GM23248 (cell line): ENCODE results near the gene KRTAP10-11.

Experiments used
- EZH2 ChIP-seq: fragments of 200-600 bp; sonication (generic); IDR thresholded peaks from 2 replicates; pipeline ENCODE4 v1.6.1; 2018; ENCODE audit warnings: antibody characterized with exemption, mild to moderate bottlenecking; ENCODE audit not compliant: insufficient read depth, poor library complexity, severe bottlenecking
- EZH2phosphoT487 ChIP-seq: fragments of 200-600 bp; sonication (generic); IDR thresholded peaks from 2 replicates; pipeline ENCODE4 v1.6.1; 2018; ENCODE audit warnings: antibody characterized with exemption, moderate library complexity, mild to moderate bottlenecking, low read depth; ENCODE audit not compliant: insufficient read depth

GRCh38 chr21:44626262-44626661, 20.0 kb upstream of the KRTAP10-11 start:
- no peak for TF ChIP-seq EZH2
- no peak for TF ChIP-seq EZH2phosphoT487
